SK-MEL-5 (cell line): Measurements from ENCODE around the gene SOX5. TPM values are rescaled to one million over a fixed set of nuclear protein-coding genes. Genes with fewer than 3 reads are reported as not detected.
A peak's percentile ranks its signal among the peaks of the same experiment; 100 is the strongest.

ENCODE experiments used
- DNase-seq: peaks from one replicate; pipeline ENCODE4 v3.0.0-alpha.2; 2016; ENCODE audit warnings: low read depth, low spot score
- in situ Hi-C: cut with HindIII; loops from 2 replicates; pipeline ENCODE4 v1.10.0; 2016; ENCODE audit warnings: low sequenced_read_pairs, high pct_unique_total_duplicates, low pct_unique_long_range_greater_than_20kb
- total RNA-seq: library from RNA; depleted of rRNA; stranded (reverse); fragments of >200 nt; shearing (Covaris generic); gene quantifications from 2 replicates; pipeline ENCODE4 v1.2.3, GENCODE V29; 2014

The SOX5 gene
- total RNA-seq, 1 experiment from 2014 or later = 10.4 TPM

DNA sequence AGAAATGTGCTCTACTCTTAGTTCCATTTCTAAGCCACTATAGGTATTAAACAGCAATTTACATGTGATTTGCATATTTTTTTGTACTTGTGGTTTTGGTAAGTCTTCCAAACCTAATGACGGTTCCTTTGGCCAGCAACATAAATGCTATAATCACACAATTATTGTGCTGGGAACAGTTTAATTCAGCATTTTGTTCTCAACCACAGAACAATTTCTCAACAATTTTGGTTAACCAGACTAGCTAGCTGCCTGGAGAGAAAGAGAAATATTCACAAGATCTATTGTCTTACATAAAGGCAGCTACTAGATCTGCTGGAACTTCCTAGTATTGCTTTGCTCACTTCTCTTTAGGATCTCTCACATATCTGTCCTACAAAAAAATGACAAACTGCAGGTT, 265.3 kb downstream of the SOX5 start:
- in situ Hi-C loops = no loop called here
- no peak for DNase-seq

DNA sequence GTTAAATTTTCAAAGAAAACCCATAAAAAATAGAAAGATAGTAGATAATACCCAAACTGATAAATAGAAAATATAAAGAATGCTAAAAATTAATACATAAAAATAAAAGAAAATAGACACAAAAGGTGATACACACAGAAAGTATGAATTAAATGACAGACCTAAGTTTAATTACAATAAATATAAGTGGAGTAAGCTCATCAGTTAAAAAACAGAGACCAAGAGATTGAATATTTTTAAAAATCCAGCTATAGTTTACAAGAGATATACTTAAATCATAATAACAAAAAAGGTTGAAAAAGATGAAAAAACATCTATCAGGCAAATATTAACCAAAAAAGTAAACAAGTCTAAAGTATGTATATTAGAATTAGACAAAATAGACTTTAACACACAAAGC, 268.2 kb downstream of the SOX5 start:
- DNase-seq = no peak
- in situ Hi-C loops = no loop called here

DNA sequence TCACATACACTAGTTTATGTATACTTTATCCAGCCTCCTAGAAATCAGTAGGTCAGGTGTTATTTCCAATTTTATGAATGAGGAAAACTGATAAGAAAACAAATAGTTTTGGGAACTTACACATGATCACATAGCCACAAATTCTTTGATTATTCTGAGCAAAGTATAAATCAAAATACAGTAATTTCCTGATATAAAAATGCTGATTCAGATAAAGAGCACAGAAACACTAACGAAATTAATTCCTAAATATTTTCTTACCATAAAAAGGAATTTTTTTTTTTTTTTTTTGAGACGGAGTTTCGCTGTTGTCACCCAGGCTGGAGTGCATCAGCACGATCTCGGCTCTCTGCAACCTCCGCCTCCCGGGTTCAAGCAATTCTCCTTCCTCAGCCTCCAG, 275.4 kb downstream of the SOX5 start:
- no peak for DNase-seq
- in situ Hi-C loops = no loop called here

DNA sequence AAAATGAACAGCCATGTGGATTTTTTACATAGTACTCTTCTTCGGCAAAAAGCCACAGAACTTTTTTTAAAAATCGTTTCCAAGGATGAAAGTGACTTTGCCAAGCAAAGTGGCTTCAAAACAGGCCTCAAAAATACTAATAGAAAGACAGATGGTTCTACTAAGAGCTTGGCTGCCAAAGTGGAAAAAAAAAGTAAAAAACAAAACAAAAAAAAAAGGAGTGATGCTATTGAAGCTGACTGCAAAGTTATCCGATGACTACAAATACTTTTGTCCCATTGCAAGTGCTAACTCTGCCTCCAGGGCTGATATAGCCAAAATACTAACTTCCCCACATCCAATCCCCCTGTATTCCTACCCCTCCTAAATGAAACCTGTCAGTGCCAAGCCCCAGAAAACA, 277.6 kb downstream of the SOX5 start:
- in situ Hi-C loops = no loop called here
- DNase-seq = no peak

GRCh38 chr12:23670684-23671083, 278.8 kb downstream of the SOX5 start:
- in situ Hi-C loops = no loop called here
- DNase-seq = no peak

GRCh38 chr12:23669691-23670090, 279.8 kb downstream of the SOX5 start:
- in situ Hi-C loops = no loop called here

DNA sequence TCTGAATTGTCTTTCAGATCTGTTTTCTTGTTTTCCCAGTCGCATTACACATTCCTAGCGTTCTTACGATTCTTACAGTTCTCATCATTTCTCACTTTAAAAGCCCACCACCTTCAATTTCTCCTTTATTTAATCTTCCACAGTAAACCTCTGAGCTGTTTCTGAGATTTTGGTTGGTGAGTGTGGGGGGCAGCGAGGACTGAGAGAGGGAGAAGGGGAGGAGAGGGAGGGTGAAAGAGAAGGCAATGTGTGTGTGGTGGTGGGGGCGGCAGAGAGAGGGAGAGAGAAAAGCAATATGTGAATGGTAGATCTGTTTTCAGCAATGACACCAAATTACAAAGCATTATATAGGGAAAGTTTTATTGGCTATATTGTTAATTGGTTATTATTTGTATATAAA, 282.6 kb downstream of the SOX5 start:
- in situ Hi-C loops = no loop called here
- DNase-seq = no peak

More at GRCh38 chr12:23669691-23670090, 279.8 kb downstream of the SOX5 start:
- no peak for DNase-seq

- in situ Hi-C loops = no loop called here
- DNase-seq = no peak
Measured at GRCh38 chr12:23662966-23663365, 286.5 kb downstream of the SOX5 start.

DNA sequence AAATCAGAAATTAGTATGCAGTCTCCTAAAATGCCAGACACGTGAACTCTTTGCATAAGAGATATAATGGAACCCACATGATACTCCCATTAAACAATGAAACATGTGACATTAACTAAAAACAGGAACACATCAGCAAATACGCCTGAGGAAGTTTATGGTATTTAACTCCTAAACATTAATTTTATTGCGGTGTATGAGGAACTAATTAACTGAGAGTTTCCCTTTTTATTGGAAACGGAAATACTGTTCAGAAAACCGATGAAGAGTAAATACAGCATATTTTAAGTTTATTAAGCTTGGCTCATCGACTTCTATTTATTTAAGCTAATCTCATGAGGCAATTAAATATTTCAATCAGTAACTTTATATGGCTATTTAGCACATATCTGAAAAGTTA, 290.3 kb downstream of the SOX5 start:
- in situ Hi-C loops = no loop called here
- no peak for DNase-seq

GRCh38 chr12:23657598-23657997, 291.9 kb downstream of the SOX5 start:
- in situ Hi-C loops = no loop called here
- no peak for DNase-seq

GRCh38 chr12:23655884-23656283, 293.6 kb downstream of the SOX5 start:
- no peak for DNase-seq
- in situ Hi-C loops = no loop called here

DNA sequence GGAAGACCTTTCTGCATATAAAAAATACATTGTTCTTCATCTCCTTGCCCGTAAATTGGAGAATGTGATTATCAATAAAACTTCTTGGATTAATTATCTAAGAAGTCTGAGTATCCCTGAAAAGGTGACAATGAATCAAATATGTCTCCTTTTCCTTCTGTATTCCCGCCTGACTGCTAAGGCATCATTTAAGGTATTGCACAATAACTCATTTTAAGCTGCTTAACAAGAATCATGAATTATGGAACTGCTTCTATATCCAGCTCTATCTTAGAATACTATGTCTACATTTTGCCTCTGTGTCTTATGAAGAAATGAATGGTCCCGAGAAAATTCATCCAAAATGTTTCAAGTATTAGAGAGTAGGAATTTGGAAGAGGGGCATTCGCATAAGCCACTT, 294.4 kb downstream of the SOX5 start:
- in situ Hi-C loops = no loop called here
- DNase-seq = no peak

- in situ Hi-C loops = no loop called here
- no peak for DNase-seq
Measured at GRCh38 chr12:23648546-23648945, 300.9 kb downstream of the SOX5 start.

DNA sequence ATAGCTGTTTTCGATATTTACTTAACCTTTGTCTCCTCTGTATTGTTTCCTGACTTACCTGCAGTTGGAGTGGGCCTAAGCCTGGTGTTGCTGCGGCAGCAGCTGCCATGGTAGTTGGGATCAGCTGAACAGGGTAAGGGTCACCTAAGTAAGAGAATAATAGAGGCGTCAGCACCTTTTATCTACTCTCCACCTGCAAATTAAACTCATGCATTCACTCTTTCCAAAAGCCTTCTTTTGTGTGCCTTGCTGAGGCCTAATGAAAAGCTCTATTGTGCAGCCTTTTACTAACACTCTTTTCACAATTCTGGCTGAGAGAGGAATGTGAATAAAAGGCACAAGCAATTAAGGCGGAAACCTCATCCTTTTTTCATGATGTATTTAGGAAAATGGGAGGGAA, 308.7 kb downstream of the SOX5 start:
- in situ Hi-C loops = no loop called here
- DNase-seq = peak; percentile 50

DNA sequence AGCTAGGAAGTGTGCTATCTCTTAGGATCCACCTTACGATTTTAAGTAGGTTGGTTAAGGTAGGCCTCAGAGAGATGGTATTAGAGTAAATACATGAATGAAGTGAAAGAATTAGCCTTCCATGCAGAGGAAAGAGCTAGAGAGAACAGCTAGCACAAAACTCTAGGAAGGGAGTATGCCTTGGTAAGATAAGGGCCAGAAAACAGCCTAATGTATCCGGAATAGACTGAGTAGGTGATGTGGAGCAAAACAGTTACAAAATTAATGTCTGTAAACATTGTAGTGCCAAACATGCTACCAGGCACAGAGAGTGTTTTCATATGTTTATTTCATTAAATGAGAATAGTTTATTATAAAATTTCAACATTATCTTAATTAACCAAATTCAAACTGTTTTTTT, 315.1 kb downstream of the SOX5 start:
- in situ Hi-C loops = no loop called here
- DNase-seq = no peak

GRCh38 chr12:23631786-23632377, 317.6 kb downstream of the SOX5 start:
- in situ Hi-C loops = no loop called here

DNA sequence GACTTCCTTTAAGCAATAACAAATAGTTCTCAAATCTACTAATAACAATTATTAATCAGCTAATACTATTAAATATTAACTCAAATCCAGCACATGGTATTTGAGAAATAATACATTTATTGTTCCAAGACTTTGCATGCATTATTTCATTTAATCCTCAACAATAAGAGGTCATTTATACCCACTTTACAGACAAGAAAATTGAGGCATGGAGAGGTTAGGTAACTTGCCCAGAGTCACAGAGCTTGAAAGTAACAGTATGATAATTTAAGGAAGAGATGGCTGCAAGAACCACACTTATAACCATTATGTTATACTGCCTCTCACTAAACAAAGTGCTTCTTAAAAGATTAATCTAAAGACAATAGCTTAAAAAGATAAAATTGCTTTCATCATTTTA, 318.9 kb downstream of the SOX5 start:
- in situ Hi-C loops = no loop called here
- DNase-seq = no peak

More at GRCh38 chr12:23631786-23632377, 317.6 kb downstream of the SOX5 start:
- no peak for DNase-seq

GRCh38 chr12:23628806-23629205, 320.7 kb downstream of the SOX5 start:
- DNase-seq = peak; percentile 94
- in situ Hi-C loops = no loop called here

DNA sequence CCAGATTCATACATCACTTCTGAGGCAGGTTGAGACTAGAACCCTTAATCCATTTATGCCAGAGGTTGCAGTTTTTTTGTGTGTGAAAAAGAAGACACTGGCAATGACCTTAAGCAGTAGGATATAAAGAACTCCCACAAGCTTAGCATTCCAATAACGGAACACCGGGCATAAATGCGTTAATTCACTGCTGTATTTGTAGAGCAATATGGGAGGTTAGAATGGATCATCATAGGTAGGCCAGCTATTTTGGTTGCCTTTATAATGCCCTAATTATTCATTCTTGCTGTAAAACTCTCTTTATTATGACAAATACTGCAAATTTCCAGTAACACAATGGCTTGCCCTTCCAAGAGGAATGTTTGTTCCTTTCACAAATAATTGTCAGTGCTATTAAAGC, 322.7 kb downstream of the SOX5 start:
- in situ Hi-C loops = no loop called here
- DNase-seq = no peak

GRCh38 chr12:23621900-23622299, 327.6 kb downstream of the SOX5 start:
- no peak for DNase-seq
- in situ Hi-C loops = no loop called here
